GM12873 (cell line): ENCODE data around the gene FNDC3A.

ENCODE experiments used
- TF ChIP-seq, protein P1 (sequence below): IDR thresholded peaks from 2 replicates; pipeline ENCODE4 v1.5.1; 2012; ENCODE audit warnings: low read depth, mild to moderate bottlenecking, moderate library complexity, low read length, control low read depth; ENCODE audit not compliant: insufficient read depth; ENCODE audit errors: missing control alignments

The FNDC3A gene

DNA sequence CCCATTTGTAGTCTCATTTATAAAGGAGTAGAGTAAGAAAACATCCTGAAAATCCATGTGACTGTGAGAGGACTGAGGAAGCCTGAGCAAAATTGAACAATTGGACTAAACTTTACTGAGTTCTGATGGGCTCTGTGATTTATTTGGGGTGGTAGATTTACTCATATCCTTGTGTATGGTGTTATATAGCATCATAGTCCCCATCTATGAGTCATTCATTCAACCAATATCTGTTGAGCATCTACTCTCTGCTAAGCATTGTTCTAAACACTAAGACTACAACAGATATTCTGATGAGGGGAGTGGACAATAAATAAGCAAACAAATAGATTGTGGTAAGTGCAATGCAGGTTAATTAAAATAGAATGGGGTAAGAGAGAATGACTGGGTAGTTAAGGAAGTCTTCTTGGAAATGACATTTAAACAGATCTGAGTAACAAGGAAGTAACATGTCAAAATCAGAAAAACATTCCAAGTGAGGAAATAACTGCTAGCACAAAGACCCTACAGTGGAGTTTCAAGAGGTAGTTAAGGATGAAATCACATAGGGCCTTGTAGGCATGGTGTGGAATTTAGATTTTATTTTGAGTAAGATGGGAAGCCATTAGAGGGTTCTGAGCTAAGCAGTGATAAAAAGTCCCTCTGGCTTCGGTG, 208.1 kb downstream of the FNDC3A start:
- TF ChIP-seq, protein P1, sequence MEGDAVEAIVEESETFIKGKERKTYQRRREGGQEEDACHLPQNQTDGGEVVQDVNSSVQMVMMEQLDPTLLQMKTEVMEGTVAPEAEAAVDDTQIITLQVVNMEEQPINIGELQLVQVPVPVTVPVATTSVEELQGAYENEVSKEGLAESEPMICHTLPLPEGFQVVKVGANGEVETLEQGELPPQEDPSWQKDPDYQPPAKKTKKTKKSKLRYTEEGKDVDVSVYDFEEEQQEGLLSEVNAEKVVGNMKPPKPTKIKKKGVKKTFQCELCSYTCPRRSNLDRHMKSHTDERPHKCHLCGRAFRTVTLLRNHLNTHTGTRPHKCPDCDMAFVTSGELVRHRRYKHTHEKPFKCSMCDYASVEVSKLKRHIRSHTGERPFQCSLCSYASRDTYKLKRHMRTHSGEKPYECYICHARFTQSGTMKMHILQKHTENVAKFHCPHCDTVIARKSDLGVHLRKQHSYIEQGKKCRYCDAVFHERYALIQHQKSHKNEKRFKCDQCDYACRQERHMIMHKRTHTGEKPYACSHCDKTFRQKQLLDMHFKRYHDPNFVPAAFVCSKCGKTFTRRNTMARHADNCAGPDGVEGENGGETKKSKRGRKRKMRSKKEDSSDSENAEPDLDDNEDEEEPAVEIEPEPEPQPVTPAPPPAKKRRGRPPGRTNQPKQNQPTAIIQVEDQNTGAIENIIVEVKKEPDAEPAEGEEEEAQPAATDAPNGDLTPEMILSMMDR = no peak

DNA sequence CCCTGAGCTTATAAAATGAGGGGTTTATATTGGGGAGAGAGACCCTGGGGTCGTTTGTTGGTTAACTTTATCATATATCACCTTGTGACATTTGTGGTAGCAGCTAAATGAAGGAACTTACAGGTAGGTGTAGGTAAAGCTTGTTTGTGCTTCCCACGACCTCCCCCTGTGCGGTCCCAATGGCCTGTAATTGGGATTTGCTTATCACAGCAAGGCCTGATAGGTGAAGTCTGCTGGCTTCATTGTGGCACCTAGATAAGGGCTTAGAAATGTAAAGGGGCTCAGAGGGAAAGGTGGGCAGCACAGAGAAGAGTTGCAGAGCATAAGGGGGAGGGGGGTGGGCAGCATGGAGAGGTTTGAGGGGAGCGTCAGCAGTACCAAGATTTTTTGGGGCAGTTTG, 208.9 kb downstream of the FNDC3A start:
- TF ChIP-seq, protein P1 = no peak

DNA sequence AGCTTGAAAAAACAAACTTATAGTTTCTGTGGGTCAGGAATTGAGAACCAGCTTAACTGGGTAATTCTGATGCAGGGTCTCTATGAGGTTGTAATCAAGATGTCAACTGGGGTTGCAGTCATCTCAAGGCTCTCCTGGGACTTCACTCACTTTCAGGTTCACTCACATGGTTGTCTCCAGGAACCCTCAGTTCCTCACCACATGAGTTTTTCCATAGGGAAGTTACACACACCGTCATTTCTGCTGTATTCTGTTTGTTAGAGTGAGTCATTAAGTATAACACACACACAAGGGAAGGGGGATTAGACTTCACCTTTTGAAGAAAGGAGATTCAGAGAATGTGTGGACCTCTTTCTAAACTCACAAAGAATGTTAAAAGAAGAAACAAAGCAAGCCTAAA, 209.6 kb downstream of the FNDC3A start:
- TF ChIP-seq, protein P1 = no peak

DNA sequence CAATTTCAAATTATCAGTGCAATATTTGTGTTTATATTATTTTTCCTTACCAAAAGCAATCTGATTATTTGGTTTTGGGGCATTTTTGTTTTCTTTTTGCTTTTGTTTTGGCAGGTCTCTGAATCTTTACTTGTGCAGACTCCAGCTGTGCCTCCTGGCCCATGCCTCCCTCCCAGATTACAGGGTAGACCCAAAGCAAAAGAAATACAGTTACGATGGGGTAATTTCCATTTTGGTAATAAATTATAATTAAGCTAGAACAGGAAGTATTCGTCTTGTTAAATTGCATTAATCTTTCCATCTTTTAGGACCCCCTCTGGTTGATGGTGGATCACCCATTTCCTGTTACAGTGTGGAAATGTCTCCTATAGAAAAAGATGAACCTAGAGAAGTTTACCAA, 215.2 kb downstream of the FNDC3A start:
- TF ChIP-seq, protein P1 = no peak

DNA sequence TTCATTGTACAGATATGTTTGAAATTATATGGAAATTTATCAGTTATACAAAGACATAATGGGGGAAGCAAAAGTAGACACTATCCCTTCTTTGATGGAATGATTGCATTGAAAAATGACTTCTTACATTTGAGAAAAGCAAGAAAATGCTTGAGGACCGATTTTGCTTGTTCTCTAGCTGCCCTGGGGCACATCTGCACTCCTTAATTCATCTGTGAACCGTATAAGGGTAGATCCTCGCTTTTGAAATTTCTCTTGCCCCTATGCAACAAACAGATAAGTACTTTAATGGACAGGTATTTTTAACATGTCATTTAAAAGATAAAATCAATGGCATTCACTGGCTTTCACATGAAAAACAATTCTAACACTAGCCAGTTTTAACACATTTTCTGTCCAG, 230.9 kb downstream of the FNDC3A start:
- TF ChIP-seq, protein P1 = no peak

DNA sequence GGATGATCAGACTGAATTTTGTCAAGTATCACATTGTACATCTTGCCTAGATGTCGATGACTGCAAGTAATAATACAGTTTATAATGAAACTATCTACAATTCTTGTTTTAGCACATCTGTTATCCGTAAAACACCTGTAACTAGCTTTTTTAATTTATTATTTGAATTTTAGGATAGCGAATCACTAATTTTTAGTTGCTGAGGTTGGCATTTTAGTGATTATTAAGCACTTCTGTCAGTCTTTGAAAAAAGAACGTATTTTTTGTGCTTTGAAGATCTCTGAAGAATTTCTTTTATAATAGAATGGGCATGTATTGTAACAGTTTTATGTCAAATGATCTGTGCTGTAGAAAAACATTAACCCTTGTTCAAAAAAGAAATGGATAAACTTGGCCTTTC, 232.9 kb downstream of the FNDC3A start:
- TF ChIP-seq, protein P1 = no peak

DNA sequence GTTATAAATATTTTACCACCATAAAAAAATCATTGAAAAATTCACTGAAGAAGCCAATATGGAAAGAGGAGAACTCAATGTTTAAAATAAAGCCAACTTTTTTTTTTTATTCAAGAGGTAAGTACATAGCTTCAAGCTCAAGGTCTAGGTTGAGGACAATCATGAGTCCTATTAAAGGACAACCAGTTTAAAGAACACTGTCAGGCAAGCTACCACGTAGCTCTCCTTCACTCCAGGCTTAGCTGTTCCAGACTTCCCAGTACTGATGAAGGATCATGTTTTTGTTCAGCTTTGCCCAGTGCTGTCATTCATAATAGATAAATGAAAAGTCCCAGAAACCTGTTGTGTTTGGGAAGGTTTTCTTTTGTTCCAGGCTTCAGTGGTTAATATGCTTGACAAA, 234.4 kb downstream of the FNDC3A start:
- TF ChIP-seq, protein P1 = no peak
